Adrenal gland (tissue), 12 donors: ENCODE measurements around the gene TFB2M. TPM values are rescaled to one million over a fixed set of nuclear protein-coding genes. Genes with fewer than 3 reads are reported as not detected.

Source experiments
- DNase-seq, 7 donors: peaks; one replicate each; pipeline ENCODE4 v3.0.0-alpha.2; 2019 to 2020
- H3K27ac ChIP-seq, 5 donors: fragments of 200-600 bp; sonication (generic) in 4 of 5; 1 replicate in 3 of 5; 2 replicates in 2 of 5; pipeline versions ENCODE4 v1.5.1 to v1.8.0; 2016 to 2020; ENCODE audit warnings: mild to moderate bottlenecking in 1 of 5
- H3K27me3 ChIP-seq: fragments of 200-600 bp; 2 replicates; pipeline ENCODE4 v1.8.0; 2021
- H3K36me3 ChIP-seq, 2 donors: fragments of 200-600 bp; replicated peaks in 1 of 2; 1 replicate in 1 of 2; 2 replicates in 1 of 2; pipeline versions ENCODE4 v1.5.1 to v1.8.0; 2018 to 2022
- H3K4me1 ChIP-seq, 2 donors: fragments of 200-600 bp; replicated peaks in 1 of 2; 1 replicate in 1 of 2; 2 replicates in 1 of 2; pipeline versions ENCODE4 v1.5.1 to v1.8.0; 2018 to 2021
- H3K4me3 ChIP-seq, 4 donors: fragments of 200-600 bp; sonication (generic) in 3 of 4; one replicate each; pipeline ENCODE4 v1.5.1; 2016 to 2018
- H3K9me3 ChIP-seq, 3 donors: fragments of 200-600 bp; sonication (generic) in 1 of 3; replicated peaks in 1 of 3; 1 replicate in 2 of 3; 2 replicates in 1 of 3; pipeline versions ENCODE4 v1.5.1 to v1.8.0; 2016 to 2021
- POLR2A ChIP-seq, 2 donors: fragments of 450-650 bp; IDR thresholded peaks; one replicate each; pipeline ENCODE4 v1.6.1; 2017; ENCODE audit warnings: antibody characterized with exemption in 2 of 2, mild to moderate bottlenecking in 2 of 2, moderate library complexity in 1 of 2
- WGBS, 4 donors: extraction: QIAGEN DNeasy Blood & Tissue Kit in 2 of 4; methylation state at CpG; one replicate each; pipeline versions ENCODE4 v1.1.5 to v1.1.7; 2013 to 2017; 5-methylcytosine and 5-hydroxymethylcytosine counted together
- intact Hi-C, 2 donors: fragments of 100-400 bp; cut with DNase I; formaldehyde crosslinking; loops; one replicate each; pipeline versions ENCODE4 v1.14.1 to v1.15.0; 2022 to 2023
- polyA plus RNA-seq, 3 donors: library from polyadenylated mRNA; stranded (reverse); fragments of 200-250 nt in 2 of 3; fragments of 350-450 nt in 1 of 3; fragmentation: Illumina TruSeq in 1 of 3; extraction: RNeasy Lipid Tissue Mini Kit (QIAGEN cat#74804) in 1 of 3; gene quantifications; one replicate each; pipeline ENCODE4 v1.2.3, GENCODE V29; 2013 to 2014
- total RNA-seq, 9 donors: library from RNA; depleted of rRNA in 4 of 9; stranded (reverse); fragments of >200 nt in 4 of 9; fragments of 120-200 nt in 1 of 9; fragmentation: NEBNext Ultra II Directional in 1 of 9; extraction: Animal tissue kit (Norgen Biotek cat#: 25700) in 1 of 9; gene quantifications; one replicate each; pipeline versions ENCODE4 v1.1.0 to v1.2.4, GENCODE V29; 2013 to 2023
- TF ChIP-seq, protein P1 (sequence below), 6 experiments: fragments of 450-650 bp in 4 of 6; fragments of 200-600 bp in 2 of 6; sonication (generic) in 1 of 6; IDR thresholded peaks; 1 replicate in 5 of 6; 2 replicates in 1 of 6; pipeline versions ENCODE4 v1.5.1 to v1.8.0; 2016 to 2021; ENCODE audit warnings: antibody characterized with exemption in 6 of 6, mild to moderate bottlenecking in 2 of 6, moderate library complexity in 1 of 6
- donor health status: healthy with polysubstance abuse.
- donor health status: Bipolar disorder and iron deficiency.
- donor health status: DM: yes; HTN: yes; CAD: no.
- donor health status: DM: no; HTN: no; CAD: no.
- donor health status: DM: no; HTN: no; CAD: no.
- donor health status: DM: yes; HTN: yes; CAD: no.

The TFB2M gene
- total and polyA plus RNA-seq, 12 donors = 6.0 to 44.8 (median 26.5) TPM

DNA sequence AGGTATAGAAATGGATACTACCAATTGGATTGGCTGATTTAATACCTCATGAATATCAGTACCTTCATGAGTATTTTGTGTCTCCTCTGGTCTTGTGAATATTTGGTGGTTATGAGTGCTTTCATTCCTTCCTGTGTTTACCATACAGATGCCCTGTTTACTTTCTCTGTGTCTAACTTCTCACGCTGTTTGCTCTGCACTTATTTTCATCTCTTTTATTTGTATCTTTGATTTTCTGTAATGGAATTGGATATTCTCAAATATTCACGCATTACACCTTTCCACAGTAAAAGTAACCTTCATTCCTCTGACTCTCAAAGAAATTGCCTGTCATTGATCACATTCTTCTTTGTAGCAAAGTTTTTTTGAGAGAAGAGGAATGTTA lies 17.0 kb upstream of the TFB2M start:
- no peaks in the 10 kb centered on the region for H3K27me3 ChIP-seq
- intact Hi-C loops = no loop called here
- 63 to 77% (median 71%) methylated on average over 2 of the region's 2 CpGs for WGBS, 4 donors
- H3K4me3 ChIP-seq = no peak overlapping the region
- DNase-seq = no peak
- peaks cover 73 to 88% of the 10 kb centered on the region in 2 donors for H3K4me1 ChIP-seq
- H3K27ac ChIP-seq = peak overlapping the region; percentile 13 to 86 (median 76)
- no peaks in the 10 kb centered on the region for H3K36me3 ChIP-seq
- H3K9me3 ChIP-seq = no peaks in the 10 kb centered on the region
- TF ChIP-seq, protein P1, sequence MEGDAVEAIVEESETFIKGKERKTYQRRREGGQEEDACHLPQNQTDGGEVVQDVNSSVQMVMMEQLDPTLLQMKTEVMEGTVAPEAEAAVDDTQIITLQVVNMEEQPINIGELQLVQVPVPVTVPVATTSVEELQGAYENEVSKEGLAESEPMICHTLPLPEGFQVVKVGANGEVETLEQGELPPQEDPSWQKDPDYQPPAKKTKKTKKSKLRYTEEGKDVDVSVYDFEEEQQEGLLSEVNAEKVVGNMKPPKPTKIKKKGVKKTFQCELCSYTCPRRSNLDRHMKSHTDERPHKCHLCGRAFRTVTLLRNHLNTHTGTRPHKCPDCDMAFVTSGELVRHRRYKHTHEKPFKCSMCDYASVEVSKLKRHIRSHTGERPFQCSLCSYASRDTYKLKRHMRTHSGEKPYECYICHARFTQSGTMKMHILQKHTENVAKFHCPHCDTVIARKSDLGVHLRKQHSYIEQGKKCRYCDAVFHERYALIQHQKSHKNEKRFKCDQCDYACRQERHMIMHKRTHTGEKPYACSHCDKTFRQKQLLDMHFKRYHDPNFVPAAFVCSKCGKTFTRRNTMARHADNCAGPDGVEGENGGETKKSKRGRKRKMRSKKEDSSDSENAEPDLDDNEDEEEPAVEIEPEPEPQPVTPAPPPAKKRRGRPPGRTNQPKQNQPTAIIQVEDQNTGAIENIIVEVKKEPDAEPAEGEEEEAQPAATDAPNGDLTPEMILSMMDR (IDR thresholded peaks at IDR 0.05) = no peak
- no peak for TF ChIP-seq POLR2A (IDR thresholded peaks at IDR 0.05)

DNA sequence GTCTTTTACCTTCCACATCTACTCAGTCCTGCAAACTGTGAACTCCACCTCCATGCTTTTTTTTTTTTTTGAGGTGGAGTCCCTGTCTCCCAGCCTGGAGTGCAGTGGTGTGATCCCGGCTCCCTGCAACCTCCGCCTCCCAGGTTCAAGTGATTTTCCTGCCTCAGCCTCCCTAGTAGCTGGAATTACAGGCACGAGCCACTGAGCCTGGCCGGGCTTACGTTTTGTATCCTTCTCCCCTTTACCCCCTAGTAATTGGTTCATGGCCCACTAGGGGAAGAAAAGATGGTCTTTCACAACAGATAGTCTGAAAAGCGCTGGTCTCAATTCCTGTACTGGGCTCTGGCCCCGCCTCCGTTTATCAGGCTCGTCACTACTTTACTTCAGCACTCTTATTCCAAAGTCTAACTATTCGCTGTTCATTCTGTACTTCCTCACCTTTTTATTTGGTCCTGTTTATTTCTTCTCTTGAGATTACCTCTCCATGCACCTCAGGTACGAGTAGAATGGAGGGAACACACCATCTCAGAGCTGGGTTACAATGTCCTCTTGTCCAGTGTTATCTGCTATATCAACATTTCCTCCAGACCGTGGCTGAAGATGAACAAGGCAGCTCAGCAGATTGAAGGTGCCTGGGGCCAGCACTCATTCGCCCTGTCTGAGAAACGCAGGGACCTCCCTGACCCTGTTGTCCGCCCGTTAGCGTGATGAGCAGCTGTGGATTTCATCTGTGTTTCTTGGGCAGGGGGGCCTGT lies 16.4 kb upstream of the TFB2M start:
- no peaks in the 10 kb centered on the region for H3K27me3 ChIP-seq
- H3K4me3 ChIP-seq = no peak overlapping the region
- intact Hi-C loops = no loop called here
- WGBS, 4 donors = 81 to 85% (median 83%) methylated on average over 17 of the region's 17 CpGs
- H3K4me1 ChIP-seq = peaks cover 73 to 88% of the 10 kb centered on the region in 2 donors
- peak overlapping the region in 4 of 5 donors; percentile 13 to 86 (median 78) for H3K27ac ChIP-seq
- H3K36me3 ChIP-seq = no peaks in the 10 kb centered on the region
- DNase-seq = no peak
- H3K9me3 ChIP-seq = no peaks in the 10 kb centered on the region
- TF ChIP-seq, protein P1 (IDR thresholded peaks at IDR 0.05) = no peak
- no peak for TF ChIP-seq POLR2A (IDR thresholded peaks at IDR 0.05)

DNA sequence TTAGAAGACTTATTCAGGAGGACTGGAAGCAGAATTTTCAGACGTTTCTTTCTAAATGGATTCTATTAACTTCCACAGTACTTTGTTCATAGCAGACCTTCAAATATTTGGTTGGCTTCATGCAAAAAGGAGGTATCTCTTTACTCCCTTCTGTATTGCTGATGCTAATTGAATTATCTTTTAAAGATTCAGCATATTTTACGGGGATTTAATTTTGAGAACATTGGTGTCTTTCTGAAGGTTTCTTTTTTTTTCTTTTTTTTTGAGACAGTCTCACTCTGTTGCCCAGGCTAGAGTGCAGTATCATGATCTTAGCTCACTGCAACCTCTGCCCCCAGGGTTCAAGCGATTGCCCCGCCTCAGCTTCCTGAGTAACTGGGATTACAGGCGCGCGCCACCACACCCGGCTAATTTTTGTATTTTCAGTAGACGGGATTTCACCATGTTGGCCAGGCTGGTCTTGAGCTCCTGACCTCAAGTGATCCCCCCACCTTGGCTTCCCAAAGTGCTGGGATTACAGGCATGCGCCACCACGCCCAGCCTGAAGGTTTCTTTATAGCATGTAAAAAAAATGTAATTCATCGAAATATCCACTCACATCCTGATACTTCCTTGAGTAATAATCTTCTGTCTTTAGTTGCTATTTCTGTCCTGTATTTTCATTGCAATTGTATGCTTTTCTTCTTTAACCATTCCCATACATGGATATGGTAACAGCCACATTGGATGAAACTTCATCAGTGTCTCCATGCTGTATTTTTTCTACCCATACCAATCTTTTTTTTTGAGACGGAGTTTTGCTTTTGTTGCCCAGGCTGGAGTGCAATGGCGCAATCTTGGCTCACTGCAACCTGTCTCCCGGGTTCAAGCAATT lies 14.7 kb upstream of the TFB2M start:
- peak overlapping the region in 2 of 5 donors; percentile 43 to 50 for H3K27ac ChIP-seq
- 88 to 90% (median 89%) methylated on average over 15 of the region's 15 CpGs for WGBS, 4 donors
- peaks cover 73 to 84% of the 10 kb centered on the region in 2 donors for H3K4me1 ChIP-seq
- TF ChIP-seq POLR2A (IDR thresholded peaks at IDR 0.05) = no peak
- TF ChIP-seq, protein P1 (IDR thresholded peaks at IDR 0.05) = no peak
- H3K9me3 ChIP-seq = no peaks in the 10 kb centered on the region
- intact Hi-C loops = no loop called here
- no peaks in the 10 kb centered on the region for H3K36me3 ChIP-seq
- H3K4me3 ChIP-seq = no peak overlapping the region
- H3K27me3 ChIP-seq = no peaks in the 10 kb centered on the region
- no peak for DNase-seq

DNA sequence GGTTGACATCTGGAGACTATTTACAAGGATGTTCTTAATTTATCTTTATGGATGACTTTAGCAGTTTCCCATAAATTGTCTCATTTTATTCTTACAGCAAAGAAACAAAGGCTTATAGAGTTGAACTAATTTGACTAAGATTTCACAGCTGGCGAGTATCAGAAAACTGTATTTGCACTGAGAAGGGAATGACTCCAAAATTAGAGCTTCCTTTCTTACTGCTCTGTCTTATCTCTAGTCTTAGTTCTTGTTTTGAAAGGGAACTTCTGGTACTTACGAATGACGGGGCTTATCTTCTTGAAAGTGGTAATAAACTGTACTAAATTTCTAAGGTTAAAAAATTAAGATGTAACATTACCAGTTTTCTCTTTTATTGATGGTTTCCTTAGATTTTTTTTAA lies 13.8 kb upstream of the TFB2M start:
- intact Hi-C loops = no loop called here
- H3K4me1 ChIP-seq = peaks cover 68 to 79% of the 10 kb centered on the region in 2 donors

More for the DNA sequence above, 13.8 kb upstream of the TFB2M start:
- Histone ChIP-seq H3K9me3 (no peaks in the 10 kb centered on the region), H3K36me3 (no peaks in the 10 kb centered on the region), H3K4me3 (no peak overlapping the region), H3K27me3 (no peaks in the 10 kb centered on the region), H3K27ac (peak overlapping the region in 3 of 5 donors; percentile 38 to 50 (median 43))
- no peak for TF ChIP-seq POLR2A (IDR thresholded peaks at IDR 0.05)
- TF ChIP-seq, protein P1 (IDR thresholded peaks at IDR 0.05) = no peak
- no peak for DNase-seq
- 1 to 5% (median 5%) methylated on average over 3 of the region's 3 CpGs for WGBS, 4 donors
